RWPE2 (cell line): ENCODE data around the gene LMTK3.

ENCODE experiments used
- ATAC-seq: fragments of 200-7000 bp; cut with Tn5 transposase; 3 replicates; pipeline ENCODE4 v1.9.1; 2021; ENCODE audit warnings: low read depth
- DNase-seq: peaks from one replicate; pipeline ENCODE4 v3.0.0-alpha.2; 2020; ENCODE audit warnings: low spot score
- H3K27ac ChIP-seq: fragments of 450-650 bp; 2 replicates; pipeline ENCODE4 v1.5.1; 2017; ENCODE audit warnings: mild to moderate bottlenecking; ENCODE audit not compliant: poor library complexity, severe bottlenecking
- H3K27me3 ChIP-seq: fragments of 250-450 bp; sonication (Bioruptor Pico); 2 replicates; pipeline ENCODE4 v1.5.1; 2021; ENCODE audit warnings: mild to moderate bottlenecking, moderate library complexity; ENCODE audit not compliant: insufficient read depth, poor library complexity, severe bottlenecking
- H3K36me3 ChIP-seq: fragments of 250-450 bp; sonication (Bioruptor Pico); 2 replicates; pipeline ENCODE4 v1.5.1; 2020; ENCODE audit warnings: low read depth, mild to moderate bottlenecking, moderate library complexity
- H3K4me1 ChIP-seq: fragments of 250-450 bp; sonication (Bioruptor Pico); 2 replicates; pipeline ENCODE4 v1.5.1; 2021; ENCODE audit warnings: mild to moderate bottlenecking, moderate library complexity; ENCODE audit not compliant: insufficient read depth, poor library complexity, severe bottlenecking
- H3K4me3 ChIP-seq: fragments of 250-450 bp; sonication (Bioruptor Pico); 2 replicates; pipeline ENCODE4 v1.5.1; 2021; ENCODE audit warnings: mild to moderate bottlenecking, moderate library complexity; ENCODE audit not compliant: severe bottlenecking
- H3K9me3 ChIP-seq: fragments of 250-450 bp; sonication (Bioruptor Pico); 2 replicates; pipeline ENCODE4 v1.5.1; 2021; ENCODE audit warnings: mild to moderate bottlenecking, moderate library complexity; ENCODE audit not compliant: severe bottlenecking
- TF ChIP-seq, protein P1 (sequence below): fragments of 450-650 bp; IDR thresholded peaks from one replicate; pipeline ENCODE4 v1.5.1; 2017; ENCODE audit warnings: mild to moderate bottlenecking, moderate library complexity; ENCODE audit not compliant: poor library complexity, severe bottlenecking

LMTK3 gene

DNA sequence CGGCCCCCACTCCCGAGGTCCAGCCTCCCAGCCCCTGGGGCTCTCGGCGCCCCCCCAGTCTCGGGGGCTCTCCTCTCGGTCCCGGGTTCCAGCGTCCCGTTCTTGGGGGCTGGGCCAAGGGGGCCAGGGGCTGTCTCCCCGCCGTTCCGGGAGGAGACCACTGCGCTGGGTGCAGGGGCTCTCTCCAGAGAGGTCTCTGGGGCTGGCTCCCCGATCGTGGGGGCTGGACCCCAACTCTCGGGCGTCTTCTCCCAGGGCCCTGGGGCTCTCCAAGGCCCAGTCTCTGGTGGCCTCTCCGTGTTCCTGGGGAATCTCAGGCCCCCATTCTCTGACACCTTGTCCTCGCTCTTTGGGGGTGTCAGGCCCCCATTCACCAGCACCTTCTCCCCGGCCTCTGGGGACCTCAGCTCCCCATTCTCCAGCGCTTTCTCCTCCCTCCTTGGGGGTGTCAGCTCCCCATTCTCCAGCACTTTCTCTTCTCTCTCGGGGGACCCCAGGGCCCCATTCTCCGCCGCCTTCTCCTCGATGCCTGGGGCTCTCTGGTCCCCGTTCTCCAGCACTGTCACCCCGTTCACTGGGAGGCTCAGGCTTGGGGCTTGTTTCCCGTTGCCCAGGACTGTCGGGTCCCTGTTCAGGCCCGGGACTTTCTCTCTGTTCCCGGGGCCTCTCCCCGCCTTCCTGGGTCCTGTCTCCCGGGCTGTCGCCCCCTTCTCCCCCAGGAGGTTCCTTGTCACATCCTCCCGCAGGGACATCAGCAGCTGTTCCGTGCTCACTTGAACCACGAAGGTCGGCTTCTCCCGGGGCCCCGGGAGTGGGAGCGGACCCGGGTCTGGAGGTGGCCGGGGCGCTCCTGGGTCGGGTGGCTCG is 13.7 kb downstream of the LMTK3 start:
- H3K9me3 ChIP-seq: no peaks in the 10 kb centered on the region
- H3K27ac ChIP-seq: no peak overlapping the region
- H3K4me3 ChIP-seq: no peak overlapping the region
- TF ChIP-seq, protein P1, sequence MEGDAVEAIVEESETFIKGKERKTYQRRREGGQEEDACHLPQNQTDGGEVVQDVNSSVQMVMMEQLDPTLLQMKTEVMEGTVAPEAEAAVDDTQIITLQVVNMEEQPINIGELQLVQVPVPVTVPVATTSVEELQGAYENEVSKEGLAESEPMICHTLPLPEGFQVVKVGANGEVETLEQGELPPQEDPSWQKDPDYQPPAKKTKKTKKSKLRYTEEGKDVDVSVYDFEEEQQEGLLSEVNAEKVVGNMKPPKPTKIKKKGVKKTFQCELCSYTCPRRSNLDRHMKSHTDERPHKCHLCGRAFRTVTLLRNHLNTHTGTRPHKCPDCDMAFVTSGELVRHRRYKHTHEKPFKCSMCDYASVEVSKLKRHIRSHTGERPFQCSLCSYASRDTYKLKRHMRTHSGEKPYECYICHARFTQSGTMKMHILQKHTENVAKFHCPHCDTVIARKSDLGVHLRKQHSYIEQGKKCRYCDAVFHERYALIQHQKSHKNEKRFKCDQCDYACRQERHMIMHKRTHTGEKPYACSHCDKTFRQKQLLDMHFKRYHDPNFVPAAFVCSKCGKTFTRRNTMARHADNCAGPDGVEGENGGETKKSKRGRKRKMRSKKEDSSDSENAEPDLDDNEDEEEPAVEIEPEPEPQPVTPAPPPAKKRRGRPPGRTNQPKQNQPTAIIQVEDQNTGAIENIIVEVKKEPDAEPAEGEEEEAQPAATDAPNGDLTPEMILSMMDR: no peak
- no peaks in the 10 kb centered on the region for H3K36me3 ChIP-seq
- H3K27me3 ChIP-seq: no peaks in the 10 kb centered on the region
- DNase-seq (peak; percentile 49), ATAC-seq (no peak)
- peaks cover 4% of the 10 kb centered on the region for H3K4me1 ChIP-seq

DNA sequence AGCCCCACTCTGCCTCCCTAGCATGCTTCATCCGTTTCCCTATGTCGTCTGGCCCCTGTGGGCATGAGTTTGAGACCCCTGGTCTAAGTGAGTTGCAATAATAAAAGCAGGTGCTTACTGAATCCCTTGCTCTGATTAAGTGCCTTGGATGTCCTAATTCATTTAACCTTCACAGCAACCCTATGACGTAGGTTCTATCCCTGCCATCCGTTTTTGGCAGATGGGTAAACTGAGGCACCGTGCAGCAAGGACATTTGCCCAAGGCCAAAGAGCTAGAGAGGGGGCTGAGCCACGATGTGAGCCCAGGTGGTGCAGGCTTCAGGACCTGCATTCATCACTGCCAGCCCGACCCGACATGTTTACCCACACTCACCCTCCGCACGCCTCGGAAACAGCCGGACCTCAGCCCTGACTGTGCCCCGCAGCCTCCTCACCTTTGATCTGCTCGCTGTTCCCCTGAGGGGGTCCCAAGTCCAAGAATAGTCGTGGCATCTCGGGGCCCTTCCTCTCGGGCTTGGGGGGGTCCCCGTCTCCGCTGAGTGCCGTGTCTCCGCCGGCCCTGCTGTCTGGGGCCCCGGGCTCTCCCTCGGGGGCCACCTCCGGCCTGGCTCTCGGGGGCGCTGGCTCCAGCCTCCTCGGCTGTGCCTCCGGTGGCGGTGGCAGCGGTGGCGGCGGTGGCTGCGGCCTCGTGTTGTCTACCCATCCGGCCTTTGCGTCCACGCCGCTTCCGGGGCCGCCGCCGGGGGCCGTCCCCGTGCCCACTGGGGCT is 14.5 kb downstream of the LMTK3 start:
- no peak overlapping the region for H3K4me3 ChIP-seq
- H3K9me3 ChIP-seq: no peaks in the 10 kb centered on the region
- TF ChIP-seq, protein P1: no peak
- H3K36me3 ChIP-seq: no peaks in the 10 kb centered on the region
- peaks cover 4% of the 10 kb centered on the region for H3K4me1 ChIP-seq
- ATAC-seq: no peak
- H3K27ac ChIP-seq: no peak overlapping the region
- H3K27me3 ChIP-seq: no peaks in the 10 kb centered on the region
- peak; percentile 53 for DNase-seq

DNA sequence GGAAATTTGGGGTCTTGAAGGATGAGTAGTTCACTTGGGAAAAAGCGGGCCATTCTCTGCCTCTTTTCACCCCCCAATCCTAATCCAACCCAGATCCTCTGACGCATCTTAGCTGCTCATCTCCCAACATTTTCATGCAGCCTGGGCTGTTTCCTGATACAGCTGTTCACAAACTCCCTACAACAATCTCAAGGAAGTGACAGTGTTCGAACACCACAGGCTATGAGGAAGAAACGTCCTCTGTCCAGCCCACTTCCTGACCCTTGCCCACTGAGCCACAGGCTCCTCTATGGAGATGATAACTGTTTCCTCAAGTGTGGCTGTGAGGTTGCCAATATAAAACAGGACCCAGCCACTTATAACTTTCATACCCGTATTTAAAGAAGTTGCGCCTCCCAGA is 16.2 kb downstream of the LMTK3 start:
- ATAC-seq (no peak), DNase-seq (no peak)
- Histone ChIP-seq H3K36me3 (no peaks in the 10 kb centered on the region), H3K9me3 (no peaks in the 10 kb centered on the region), H3K27ac (no peak overlapping the region), H3K4me1 (peaks cover 4% of the 10 kb centered on the region), H3K4me3 (no peak overlapping the region), H3K27me3 (no peaks in the 10 kb centered on the region)
- TF ChIP-seq, protein P1: no peak

DNA sequence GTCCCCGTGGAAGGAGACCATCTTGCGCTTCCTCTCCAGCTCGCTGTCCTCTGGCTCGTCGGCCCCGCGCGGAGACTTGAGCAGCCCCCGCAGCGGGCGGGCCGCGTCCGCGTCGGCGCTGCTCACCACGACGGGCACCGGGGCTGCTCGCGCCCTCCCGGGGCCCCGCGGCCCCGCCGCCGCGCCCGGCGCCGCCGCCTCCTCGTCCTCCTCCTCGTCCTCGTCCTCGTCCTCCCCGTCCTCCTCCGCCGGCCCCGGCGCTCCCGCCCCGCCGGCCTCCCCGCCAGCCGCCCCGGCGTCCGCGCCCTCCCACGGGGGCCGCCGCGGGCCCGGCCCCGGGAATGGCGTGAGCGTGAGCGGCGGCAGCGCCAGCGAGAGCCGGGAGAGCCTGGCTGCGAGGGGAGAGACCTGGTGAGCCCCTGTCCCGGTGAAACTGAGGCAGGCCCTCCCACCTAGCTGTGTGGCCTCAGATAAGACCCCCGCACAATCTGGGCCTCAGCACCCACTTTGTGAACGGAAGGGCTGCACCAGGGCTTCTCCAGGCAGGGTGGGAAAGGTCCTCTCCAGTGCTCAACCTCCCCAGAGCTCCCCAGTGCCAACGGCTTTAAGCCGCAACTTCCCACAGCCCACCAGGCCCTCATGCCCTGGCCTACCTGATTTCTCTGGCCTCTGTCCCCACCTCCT is 17.8 kb downstream of the LMTK3 start:
- H3K27me3 ChIP-seq: no peaks in the 10 kb centered on the region
- peaks cover 4% of the 10 kb centered on the region for H3K4me1 ChIP-seq
- H3K9me3 ChIP-seq: no peaks in the 10 kb centered on the region
- peak overlapping the region; percentile 66 for H3K27ac ChIP-seq
- ATAC-seq (peak; percentile 8; the same call in 2 of the 3 replicates), DNase-seq (no peak)
- H3K36me3 ChIP-seq: no peaks in the 10 kb centered on the region
- TF ChIP-seq, protein P1: no peak
- H3K4me3 ChIP-seq: peak overlapping the region; percentile 61
